Suprapubic skin (tissue), 4 donors: Measurements from ENCODE around the gene TXNDC17. TPM values are rescaled to one million over a fixed set of nuclear protein-coding genes. Genes with fewer than 3 reads are reported as not detected.

Experiments used
- DNase-seq, 2 donors: peaks; one replicate each; pipeline ENCODE4 v3.0.0-alpha.2; 2019; ENCODE audit warnings: low spot score in 2 of 2
- H3K27ac ChIP-seq: fragments of 200-600 bp; sonication (generic); one replicate; pipeline ENCODE4 v1.5.1; 2019
- H3K27me3 ChIP-seq: fragments of 200-600 bp; sonication (generic); one replicate; pipeline ENCODE4 v1.5.1; 2019
- H3K36me3 ChIP-seq: fragments of 200-600 bp; sonication (generic); one replicate; pipeline ENCODE4 v1.5.1; 2019
- H3K4me1 ChIP-seq: fragments of 200-600 bp; sonication (generic); one replicate; pipeline ENCODE4 v1.5.1; 2019
- H3K4me3 ChIP-seq: fragments of 200-600 bp; sonication (generic); one replicate; pipeline ENCODE4 v1.5.1; 2019; ENCODE audit warnings: mild to moderate bottlenecking
- H3K9me3 ChIP-seq: fragments of 200-600 bp; sonication (generic); one replicate; pipeline ENCODE4 v1.5.1; 2019
- CTCF ChIP-seq, 2 donors: fragments of 200-600 bp in 1 of 2; fragments of 450-650 bp in 1 of 2; sonication (generic) in 1 of 2; IDR thresholded peaks; one replicate each; pipeline ENCODE4 v1.5.1; 2016 to 2019; ENCODE audit warnings: antibody characterized with exemption in 2 of 2, mild to moderate bottlenecking in 1 of 2, moderate library complexity in 1 of 2
- EP300 ChIP-seq: sonication (generic); formaldehyde crosslinking; IDR thresholded peaks from one replicate; pipeline ENCODE4 v1.6.1; 2017; ENCODE audit warnings: antibody characterized with exemption
- POLR2A ChIP-seq, 2 donors: fragments of 450-650 bp; IDR thresholded peaks; one replicate each; pipeline ENCODE4 v1.6.1; 2017; ENCODE audit warnings: antibody characterized with exemption in 2 of 2, mild to moderate bottlenecking in 2 of 2, moderate library complexity in 2 of 2
- POLR2AphosphoS5 ChIP-seq, 3 donors: sonication (generic); formaldehyde crosslinking; IDR thresholded peaks; one replicate each; pipeline ENCODE4 v1.6.1; 2017; ENCODE audit warnings: antibody characterized with exemption in 3 of 3
- WGBS: methylation state at CpG from one replicate; pipeline ENCODE4 v1.1.5; 2018; 5-methylcytosine and 5-hydroxymethylcytosine counted together
- total RNA-seq, 4 donors: library from RNA; depleted of rRNA; stranded (reverse); fragments of >200 nt; gene quantifications; one replicate each; pipeline ENCODE4 v1.1.0, GENCODE V29; 2016

Gene TXNDC17
- total RNA-seq, 4 donors from 2014 or later = 30.0 to 153 (median 92.9) TPM

DNA sequence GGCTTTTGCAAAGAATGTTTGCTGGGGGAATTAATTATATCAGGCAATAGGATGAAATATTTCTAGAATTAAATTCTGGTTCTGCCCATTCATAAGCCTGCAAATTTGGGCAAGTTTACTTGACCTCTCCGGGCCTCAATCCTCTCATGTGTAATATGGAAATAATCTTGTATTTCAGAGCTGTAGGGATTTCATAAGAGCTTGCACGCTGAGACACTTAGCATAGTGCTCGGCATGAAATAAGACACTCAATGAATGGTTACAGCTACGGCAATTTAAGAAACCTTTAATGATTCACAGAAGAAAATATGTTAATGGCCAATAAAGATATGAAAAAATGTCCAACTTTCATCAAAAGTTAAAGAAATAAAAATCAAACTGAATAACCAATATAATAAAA lies 43.9 kb upstream of the TXNDC17 start:
- no peaks in the 10 kb centered on the region for H3K9me3 ChIP-seq
- H3K4me1 ChIP-seq = peaks cover 5% of the 10 kb centered on the region
- peaks cover 56% of the 10 kb centered on the region for H3K36me3 ChIP-seq
- H3K27me3 ChIP-seq = no peaks in the 10 kb centered on the region
- TF ChIP-seq POLR2AphosphoS5 (IDR thresholded peaks at IDR 0.05) (no peak), POLR2A (IDR thresholded peaks at IDR 0.05) (no peak), EP300 (no peak), CTCF (IDR thresholded peaks at IDR 0.05) (no peak)
- no peak for DNase-seq
- H3K4me3 ChIP-seq = no peak overlapping the region
- H3K27ac ChIP-seq = no peak overlapping the region
- 78% methylated on average over 4 of the region's 4 CpGs for WGBS

- TF ChIP-seq POLR2A (IDR thresholded peaks at IDR 0.05) = no peak
- TF ChIP-seq POLR2AphosphoS5 (IDR thresholded peaks at IDR 0.05) = no peak
- no peak for TF ChIP-seq EP300
- TF ChIP-seq CTCF (IDR thresholded peaks at IDR 0.05) = no peak
- WGBS = 78% methylated on average over 1 of the region's 1 CpG
- H3K27ac ChIP-seq = no peak overlapping the region
Observed at GRCh38 chr17:6597727-6598126, 43.1 kb upstream of the TXNDC17 start.

DNA sequence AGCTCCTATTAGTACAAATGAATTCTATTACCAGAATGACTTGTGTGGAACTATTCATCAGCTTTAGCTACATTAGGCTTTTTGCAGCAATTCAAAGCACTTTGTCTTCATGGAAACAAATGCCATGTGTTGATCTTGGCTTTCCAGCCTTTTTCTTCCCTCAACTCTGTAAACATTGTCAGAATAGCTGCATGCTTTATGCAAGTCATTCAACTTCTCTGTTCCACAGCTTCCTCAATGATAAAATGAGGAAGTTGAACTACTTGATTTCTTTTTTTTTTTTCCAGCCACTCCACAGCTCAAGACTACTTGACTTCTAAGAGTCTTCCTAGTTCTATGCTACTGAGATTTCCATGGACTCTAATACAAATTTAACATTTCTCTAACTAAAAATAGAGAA lies 41.5 kb upstream of the TXNDC17 start:
- Histone ChIP-seq H3K27me3 (no peaks in the 10 kb centered on the region), H3K36me3 (peaks cover 37% of the 10 kb centered on the region), H3K4me1 (peaks cover 5% of the 10 kb centered on the region), H3K4me3 (no peak overlapping the region), H3K27ac (no peak overlapping the region), H3K9me3 (no peaks in the 10 kb centered on the region)
- no peak for DNase-seq
- TF ChIP-seq POLR2AphosphoS5 (IDR thresholded peaks at IDR 0.05) (no peak), EP300 (no peak), POLR2A (IDR thresholded peaks at IDR 0.05) (no peak), CTCF (IDR thresholded peaks at IDR 0.05) (no peak)

More at GRCh38 chr17:6597727-6598126, 43.1 kb upstream of the TXNDC17 start:
- Histone ChIP-seq H3K4me3 (no peak overlapping the region), H3K27me3 (no peaks in the 10 kb centered on the region), H3K9me3 (no peaks in the 10 kb centered on the region), H3K36me3 (peaks cover 51% of the 10 kb centered on the region), H3K4me1 (peaks cover 5% of the 10 kb centered on the region)
- DNase-seq = no peak

DNA sequence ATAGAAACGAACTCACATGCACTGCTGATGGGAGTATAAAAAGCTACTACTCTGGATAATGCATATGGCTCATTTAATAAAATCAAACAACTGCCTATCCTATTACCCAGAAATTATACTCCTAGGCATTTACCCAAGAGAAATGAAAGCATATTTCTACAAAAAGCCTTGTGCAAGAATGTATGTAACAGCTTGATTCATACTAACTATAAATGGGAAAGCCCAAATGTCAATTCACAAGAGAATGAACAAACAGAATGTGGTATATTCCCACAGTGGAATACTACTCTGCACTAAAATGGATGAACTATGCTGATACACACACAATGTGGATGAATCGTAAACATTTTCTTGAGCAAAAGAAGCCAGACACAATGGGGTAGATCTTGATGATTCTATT lies 38.7 kb upstream of the TXNDC17 start:
- 93% methylated on average over 2 of the region's 2 CpGs for WGBS
- H3K27ac ChIP-seq = no peak overlapping the region
- H3K27me3 ChIP-seq = no peaks in the 10 kb centered on the region
- DNase-seq = no peak
- peaks cover 5% of the 10 kb centered on the region for H3K4me1 ChIP-seq
- no peak overlapping the region for H3K4me3 ChIP-seq
- no peaks in the 10 kb centered on the region for H3K9me3 ChIP-seq
- peaks cover 33% of the 10 kb centered on the region for H3K36me3 ChIP-seq
- TF ChIP-seq CTCF (IDR thresholded peaks at IDR 0.05) = no peak
- no peak for TF ChIP-seq POLR2AphosphoS5 (IDR thresholded peaks at IDR 0.05)
- no peak for TF ChIP-seq POLR2A (IDR thresholded peaks at IDR 0.05)
- no peak for TF ChIP-seq EP300

GRCh38 chr17:6603744-6604325 lies 37.0 kb upstream of the TXNDC17 start:
- peaks cover 50% of the 10 kb centered on the region for H3K36me3 ChIP-seq
- WGBS = 61% methylated on average over 3 of the region's 3 CpGs
- TF ChIP-seq EP300 (no peak), CTCF (IDR thresholded peaks at IDR 0.05) (no peak), POLR2AphosphoS5 (IDR thresholded peaks at IDR 0.05) (no peak), POLR2A (IDR thresholded peaks at IDR 0.05) (no peak)

More at GRCh38 chr17:6603744-6604325, 37.0 kb upstream of the TXNDC17 start:
- H3K9me3 ChIP-seq = no peaks in the 10 kb centered on the region
- peaks cover 5% of the 10 kb centered on the region for H3K4me1 ChIP-seq
- DNase-seq = no peak
- H3K4me3 ChIP-seq = no peak overlapping the region
- no peaks in the 10 kb centered on the region for H3K27me3 ChIP-seq
- H3K27ac ChIP-seq = no peak overlapping the region
